HCT116 (cell line): ENCODE data around the gene ZNF548.

ENCODE experiments used
- EZH2 ChIP-seq: fragments of 200-600 bp; sonication (generic); IDR thresholded peaks from 2 replicates; pipeline ENCODE4 v1.6.1; 2017; ENCODE audit warnings: antibody characterized with exemption, mixed run types
- POLR2A ChIP-seq: IDR thresholded peaks from 2 replicates; pipeline ENCODE4 v1.7.0; 2011; ENCODE audit warnings: borderline replicate concordance; ENCODE audit not compliant: insufficient read depth, insufficient read length; ENCODE audit errors: extremely low read depth
- POLR2AphosphoS5 ChIP-seq: IDR thresholded peaks from 2 replicates; pipeline ENCODE4 v1.6.1; 2011; ENCODE audit warnings: mild to moderate bottlenecking, low read depth, low read length, moderate library complexity
- RAD21 ChIP-seq: IDR thresholded peaks from 2 replicates; pipeline ENCODE4 v1.6.1; 2012; ENCODE audit warnings: low read depth, mild to moderate bottlenecking
- TF ChIP-seq, protein P1 (sequence below), 3 experiments: fragments of 200-600 bp in 1 of 3; sonication (generic) in 1 of 3; IDR thresholded peaks in 2 of 3; conservative IDR thresholded peaks in 1 of 3; 2 replicates each; pipeline ENCODE4 v1.5.1; 2012 to 2017; ENCODE audit warnings: low read depth in 2 of 3, low read length in 2 of 3, antibody characterized with exemption in 1 of 3, borderline replicate concordance in 1 of 3, control low read depth in 1 of 3, mild to moderate bottlenecking in 1 of 3, mixed read lengths in 1 of 3, mixed run types in 1 of 3, moderate library complexity in 1 of 3; ENCODE audit not compliant: insufficient read depth in 1 of 3
- TF ChIP-seq, protein P2 (sequence below): IDR thresholded peaks from 2 replicates; pipeline ENCODE4 v1.6.1; 2012

DNA sequence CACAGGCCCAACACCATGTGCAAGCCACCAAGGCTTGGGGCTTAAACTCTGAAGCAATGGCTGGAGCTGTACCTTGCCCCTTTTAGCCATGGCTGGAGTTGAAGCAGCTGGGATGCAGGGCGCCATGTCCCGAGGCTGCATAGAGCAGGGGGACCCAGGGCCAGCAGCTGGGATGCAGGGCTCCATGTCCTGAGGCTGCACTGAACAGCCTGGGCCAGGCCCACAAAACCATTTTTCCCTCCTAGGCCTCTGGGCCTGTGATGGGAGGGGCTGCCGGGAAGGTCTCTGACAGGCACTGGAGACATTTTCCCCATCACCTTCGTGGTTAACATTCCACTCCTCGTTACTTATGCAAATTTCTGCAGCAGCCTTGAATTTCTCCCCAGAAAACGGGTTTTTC, 15.5 kb upstream of the ZNF548 start:
- TF ChIP-seq, protein P1, sequence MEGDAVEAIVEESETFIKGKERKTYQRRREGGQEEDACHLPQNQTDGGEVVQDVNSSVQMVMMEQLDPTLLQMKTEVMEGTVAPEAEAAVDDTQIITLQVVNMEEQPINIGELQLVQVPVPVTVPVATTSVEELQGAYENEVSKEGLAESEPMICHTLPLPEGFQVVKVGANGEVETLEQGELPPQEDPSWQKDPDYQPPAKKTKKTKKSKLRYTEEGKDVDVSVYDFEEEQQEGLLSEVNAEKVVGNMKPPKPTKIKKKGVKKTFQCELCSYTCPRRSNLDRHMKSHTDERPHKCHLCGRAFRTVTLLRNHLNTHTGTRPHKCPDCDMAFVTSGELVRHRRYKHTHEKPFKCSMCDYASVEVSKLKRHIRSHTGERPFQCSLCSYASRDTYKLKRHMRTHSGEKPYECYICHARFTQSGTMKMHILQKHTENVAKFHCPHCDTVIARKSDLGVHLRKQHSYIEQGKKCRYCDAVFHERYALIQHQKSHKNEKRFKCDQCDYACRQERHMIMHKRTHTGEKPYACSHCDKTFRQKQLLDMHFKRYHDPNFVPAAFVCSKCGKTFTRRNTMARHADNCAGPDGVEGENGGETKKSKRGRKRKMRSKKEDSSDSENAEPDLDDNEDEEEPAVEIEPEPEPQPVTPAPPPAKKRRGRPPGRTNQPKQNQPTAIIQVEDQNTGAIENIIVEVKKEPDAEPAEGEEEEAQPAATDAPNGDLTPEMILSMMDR (IDR thresholded peaks at IDR 0.05 in 2 of 3, conservative IDR thresholded peaks at IDR 0.05 in 1 of 3; ENCODE audit: borderline replicate concordance in 1 of 3, insufficient read depth in 1 of 3, low read depth in 2 of 3, low read length in 2 of 3), result no peak
- no peak for TF ChIP-seq POLR2A
- TF ChIP-seq, protein P2, sequence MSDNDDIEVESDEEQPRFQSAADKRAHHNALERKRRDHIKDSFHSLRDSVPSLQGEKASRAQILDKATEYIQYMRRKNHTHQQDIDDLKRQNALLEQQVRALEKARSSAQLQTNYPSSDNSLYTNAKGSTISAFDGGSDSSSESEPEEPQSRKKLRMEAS, result no peak
- TF ChIP-seq POLR2AphosphoS5, result no peak
- TF ChIP-seq RAD21, result no peak
- no peak for TF ChIP-seq EZH2
